HepG2 (cell line): ENCODE measurements around the gene MRPL14. TPM values are rescaled to one million over a fixed set of nuclear protein-coding genes. Genes with fewer than 3 reads are reported as not detected.

Experiments used
- AGO2 ChIP-seq: fragments of 200-400 bp; formaldehyde crosslinking; optimal IDR thresholded peaks from 2 replicates; pipeline ENCODE3; 2017; ENCODE audit warnings: mild to moderate bottlenecking, low read depth, low read length, moderate library complexity
- AHDC1 ChIP-seq: sonication (generic); formaldehyde crosslinking; IDR thresholded peaks from 2 replicates; pipeline ENCODE4 v1.5.1; 2020; ENCODE audit warnings: mild to moderate bottlenecking, missing genetic modification reagents, borderline replicate concordance
- ATM ChIP-seq: fragments of 450-650 bp; IDR thresholded peaks from 2 replicates; pipeline ENCODE4 v1.7.1; 2017; ENCODE audit warnings: mild to moderate bottlenecking, borderline replicate concordance
- DMAP1 ChIP-seq: IDR thresholded peaks from 2 replicates; pipeline ENCODE4 v1.6.1; 2016
- HOXA3 ChIP-seq: sonication (generic); formaldehyde crosslinking; IDR thresholded peaks from 2 replicates; pipeline ENCODE4 v1.5.0; 2020; ENCODE audit warnings: missing genetic modification reagents
- KAT7 ChIP-seq: IDR thresholded peaks from 2 replicates; pipeline ENCODE4 v1.6.1; 2018; ENCODE audit warnings: borderline replicate concordance, missing compliant biosample characterization
- NR2F2 ChIP-seq: IDR thresholded peaks from 2 replicates; pipeline ENCODE4 v1.6.1; 2012; ENCODE audit warnings: low read depth, inconsistent platforms, borderline replicate concordance
- REL ChIP-seq: sonication (generic); formaldehyde crosslinking; conservative IDR thresholded peaks from 2 replicates; pipeline ENCODE4 v1.8.0; 2022; ENCODE audit warnings: mild to moderate bottlenecking, missing genetic modification reagents, moderate library complexity
- SAFB2 ChIP-seq: sonication (generic); formaldehyde crosslinking; IDR thresholded peaks from 2 replicates; pipeline ENCODE4 v1.5.1; 2020; ENCODE audit warnings: missing genetic modification reagents, low read depth, mild to moderate bottlenecking, borderline replicate concordance
- SAP130 ChIP-seq: IDR thresholded peaks from 2 replicates; pipeline ENCODE4 v1.6.1; 2016; ENCODE audit warnings: low read depth
- SNAPC5 ChIP-seq: sonication (generic); formaldehyde crosslinking; IDR thresholded peaks from 2 replicates; pipeline ENCODE4 v1.8.1; 2023; ENCODE audit warnings: mild to moderate bottlenecking, missing genetic modification reagents, borderline replicate concordance
- THAP9 ChIP-seq: sonication (generic); formaldehyde crosslinking; IDR thresholded peaks from 2 replicates; pipeline ENCODE4; 2020; ENCODE audit warnings: missing genetic modification reagents, mild to moderate bottlenecking, borderline replicate concordance
- ZBTB7B ChIP-seq: sonication (generic); formaldehyde crosslinking; IDR thresholded peaks from 2 replicates; pipeline ENCODE4 v1.4.0; 2020; ENCODE audit warnings: missing genetic modification reagents
- ZFAT ChIP-seq: sonication (generic); formaldehyde crosslinking; conservative IDR thresholded peaks from 2 replicates; pipeline ENCODE4 v1.8.1; 2023; ENCODE audit warnings: missing genetic modification reagents, inconsistent platforms
- ZNF674 ChIP-seq: sonication (generic); formaldehyde crosslinking; IDR thresholded peaks from 2 replicates; pipeline ENCODE4 v1.5.0; 2020; ENCODE audit warnings: low read depth, mild to moderate bottlenecking, missing genetic modification reagents
- polyA plus RNA-seq, 8 experiments: library from polyadenylated mRNA; depleted of rRNA in 3 of 8; stranded (reverse) in 7 of 8; unstranded in 1 of 8; fragments of >200 nt; fragmentation: Illumina TruSeq in 4 of 8; extraction: Trizol in 4 of 8; gene quantifications; 2 replicates each; pipeline versions ENCODE4 v1.2.1 to v1.2.3, GENCODE V29; 2011 to 2016; ENCODE audit warnings: low read depth in 4 of 8, missing spikeins in 1 of 8, mixed read lengths in 1 of 8; ENCODE audit not compliant: insufficient read depth in 1 of 8
- total RNA-seq, 5 experiments: library from RNA; depleted of rRNA; stranded (reverse); fragments of >200 nt; fragmentation: Illumina TruSeq; extraction: Trizol; gene quantifications; 2 replicates each; pipeline ENCODE4 v1.2.3, GENCODE V29; 2016; ENCODE audit warnings: low read depth in 1 of 5
- TF ChIP-seq, protein P1 (sequence below), 2 experiments: sonication (generic) in 1 of 2; formaldehyde crosslinking in 1 of 2; IDR thresholded peaks; 2 replicates each; pipeline versions ENCODE4 v1.4.0 to v1.6.1; 2016 to 2020; ENCODE audit warnings: borderline replicate concordance in 1 of 2, low read depth in 1 of 2, mild to moderate bottlenecking in 1 of 2, missing genetic modification reagents in 1 of 2
- TF ChIP-seq, protein P2 (sequence below): IDR thresholded peaks from 2 replicates; pipeline ENCODE4 v1.6.1; 2016

The MRPL14 gene
- total and polyA plus RNA-seq, 2 of the 13 experiments (the other 11 are each of a cell fraction or from before 2014, with no cell fraction given), result 157 to 178 TPM

GRCh38 chr6:44074439-44074812 lies 52.8 kb downstream of the MRPL14 start (continued):
- TF ChIP-seq THAP9 (CRISPR knock-in tag) (no peak), ZNF674 (CRISPR knock-in tag) (0 out of 2 replicates have a peak, but pooled peaks have one; percentile 56), SNAPC5 (CRISPR knock-in tag) (no peak), REL (CRISPR knock-in tag) (no peak), NR2F2 (no peak), ATM (no peak), AHDC1 (CRISPR knock-in tag) (no peak), ZFAT (CRISPR knock-in tag) (no peak), AGO2 (no peak), ZBTB7B (CRISPR knock-in tag) (peak; percentile 97), SAFB2 (no peak), SAP130 (CRISPR knock-in tag) (peak; percentile 61; the same call in 1 of the 2 replicates), HOXA3 (peak; percentile 67), DMAP1 (CRISPR knock-in tag) (peak; percentile 40; the same call in 1 of the 2 replicates), KAT7 (CRISPR knock-in tag) (no peak)
- TF ChIP-seq, protein P1, sequence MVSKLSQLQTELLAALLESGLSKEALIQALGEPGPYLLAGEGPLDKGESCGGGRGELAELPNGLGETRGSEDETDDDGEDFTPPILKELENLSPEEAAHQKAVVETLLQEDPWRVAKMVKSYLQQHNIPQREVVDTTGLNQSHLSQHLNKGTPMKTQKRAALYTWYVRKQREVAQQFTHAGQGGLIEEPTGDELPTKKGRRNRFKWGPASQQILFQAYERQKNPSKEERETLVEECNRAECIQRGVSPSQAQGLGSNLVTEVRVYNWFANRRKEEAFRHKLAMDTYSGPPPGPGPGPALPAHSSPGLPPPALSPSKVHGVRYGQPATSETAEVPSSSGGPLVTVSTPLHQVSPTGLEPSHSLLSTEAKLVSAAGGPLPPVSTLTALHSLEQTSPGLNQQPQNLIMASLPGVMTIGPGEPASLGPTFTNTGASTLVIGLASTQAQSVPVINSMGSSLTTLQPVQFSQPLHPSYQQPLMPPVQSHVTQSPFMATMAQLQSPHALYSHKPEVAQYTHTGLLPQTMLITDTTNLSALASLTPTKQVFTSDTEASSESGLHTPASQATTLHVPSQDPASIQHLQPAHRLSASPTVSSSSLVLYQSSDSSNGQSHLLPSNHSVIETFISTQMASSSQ (IDR thresholded peaks at IDR 0.05; ENCODE audit: low read depth), result no peak
- TF ChIP-seq, protein P1 (CRISPR knock-in tag; IDR thresholded peaks at IDR 0.05; ENCODE audit: borderline replicate concordance), result peak; percentile 3; the same call in 1 of the 2 replicates
- TF ChIP-seq, protein P2, sequence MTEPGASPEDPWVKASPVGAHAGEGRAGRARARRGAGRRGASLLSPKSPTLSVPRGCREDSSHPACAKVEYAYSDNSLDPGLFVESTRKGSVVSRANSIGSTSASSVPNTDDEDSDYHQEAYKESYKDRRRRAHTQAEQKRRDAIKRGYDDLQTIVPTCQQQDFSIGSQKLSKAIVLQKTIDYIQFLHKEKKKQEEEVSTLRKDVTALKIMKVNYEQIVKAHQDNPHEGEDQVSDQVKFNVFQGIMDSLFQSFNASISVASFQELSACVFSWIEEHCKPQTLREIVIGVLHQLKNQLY (CRISPR knock-in tag), result no peak
